ENCODE results near the gene TMTC1.

GRCh38 chr12:29763301-29763683, 20.4 kb downstream of the TMTC1 start:
- no peak for TF ChIP-seq CTCF (IDR thresholded peaks at IDR 0.05)
- TF ChIP-seq EZH2phosphoT487 (IDR thresholded peaks at IDR 0.05), result no peak
- TF ChIP-seq EZH2 (IDR thresholded peaks at IDR 0.05), result no peak
